Osteoblast (primary cell): Measurements from ENCODE around the gene RCSD1. TPM values are rescaled to one million over a fixed set of nuclear protein-coding genes. Genes with fewer than 3 reads are reported as not detected.

Experiments
- DNase-seq: peaks from one replicate; pipeline ENCODE4 v3.0.0; 2011; ENCODE audit warnings: low spot score, mixed read lengths; ENCODE audit not compliant: insufficient read length; ENCODE audit errors: missing footprints
- H2AFZ ChIP-seq: 2 replicates; pipeline ENCODE4 v1.6.0; 2011; ENCODE audit warnings: mild to moderate bottlenecking, low read length
- H3K27ac ChIP-seq: 2 replicates; pipeline ENCODE4 v1.5.1; 2011; ENCODE audit warnings: mild to moderate bottlenecking, low read depth, low read length, moderate library complexity
- H3K27me3 ChIP-seq: 2 replicates; pipeline ENCODE4 v1.6.0; 2012; ENCODE audit warnings: mild to moderate bottlenecking, control low read depth, inconsistent platforms, low read length, moderate library complexity; ENCODE audit not compliant: insufficient read depth
- H3K36me3 ChIP-seq: 2 replicates; pipeline ENCODE4 v1.5.1; 2011; ENCODE audit warnings: mild to moderate bottlenecking, low read length, control low read depth, moderate library complexity; ENCODE audit not compliant: insufficient read depth
- H3K4me1 ChIP-seq: 2 replicates; pipeline ENCODE4 v1.5.1; 2011; ENCODE audit warnings: mild to moderate bottlenecking, low read length, control low read depth, moderate library complexity; ENCODE audit not compliant: insufficient read depth
- H3K4me2 ChIP-seq: 2 replicates; pipeline ENCODE4 v1.6.0; 2011; ENCODE audit warnings: mild to moderate bottlenecking, low read length; ENCODE audit not compliant: insufficient read depth
- H3K4me3 ChIP-seq: fragments of 200-600 bp; sonication (generic); 3 replicates; pipeline ENCODE4 v1.5.1; 2012; ENCODE audit warnings: mild to moderate bottlenecking, low read length, inconsistent platforms; ENCODE audit not compliant: insufficient read depth
- H3K79me2 ChIP-seq: 2 replicates; pipeline ENCODE4 v1.6.0; 2012; ENCODE audit warnings: mild to moderate bottlenecking, low read length, control low read depth, inconsistent platforms; ENCODE audit not compliant: insufficient read depth
- H3K9me3 ChIP-seq: 2 replicates; pipeline ENCODE4 v1.5.1; 2011; ENCODE audit warnings: low read depth, low read length, control low read depth
- H4K20me1 ChIP-seq: 2 replicates; pipeline ENCODE4 v1.6.0; 2012; ENCODE audit warnings: mild to moderate bottlenecking, low read length, control low read depth; ENCODE audit not compliant: insufficient read depth
- CTCF ChIP-seq: IDR thresholded peaks from 2 replicates; pipeline ENCODE4 v1.5.1; 2011; ENCODE audit warnings: mild to moderate bottlenecking, low read depth, low read length, moderate library complexity; ENCODE audit errors: extremely low read depth
- total RNA-seq: library from RNA; depleted of rRNA; stranded (reverse); fragments of >200 nt; gene quantifications from 2 replicates; pipeline ENCODE4 v1.2.3, GENCODE V29; 2012

Gene RCSD1
- total RNA-seq, 1 donor, result under 0.01 TPM

GRCh38 chr1:167744901-167745300 is 114.9 kb downstream of the RCSD1 start:
- Histone ChIP-seq H4K20me1 (peaks cover 52% of the 10 kb centered on the region), H3K27ac (no peak overlapping the region), H3K4me1 (peaks cover 46% of the 10 kb centered on the region), H3K4me2 (no peak overlapping the region), H3K4me3 (no peak overlapping the region), H3K79me2 (peaks cover 97% of the 10 kb centered on the region), H3K9me3 (no peaks in the 10 kb centered on the region), H3K27me3 (no peaks in the 10 kb centered on the region), H2AFZ (no peak overlapping the region), H3K36me3 (no peaks in the 10 kb centered on the region)
- no peak for DNase-seq
- TF ChIP-seq CTCF, result no peak

GRCh38 chr1:167746013-167746672 is 116.1 kb downstream of the RCSD1 start:
- H3K79me2 ChIP-seq, result peaks cover 97% of the 10 kb centered on the region
- H3K4me1 ChIP-seq, result peaks cover 51% of the 10 kb centered on the region
- peaks cover 44% of the 10 kb centered on the region for H4K20me1 ChIP-seq

GRCh38 chr1:167746988-167747655 is 117.1 kb downstream of the RCSD1 start:
- Histone ChIP-seq H3K79me2 (peaks cover 94% of the 10 kb centered on the region), H3K4me2 (no peak overlapping the region), H3K27ac (no peak overlapping the region), H2AFZ (no peak overlapping the region), H3K36me3 (no peaks in the 10 kb centered on the region), H3K27me3 (no peaks in the 10 kb centered on the region), H3K4me3 (no peak overlapping the region), H3K9me3 (no peaks in the 10 kb centered on the region), H4K20me1 (peaks cover 38% of the 10 kb centered on the region), H3K4me1 (peaks cover 56% of the 10 kb centered on the region)
- no peak for DNase-seq
- no peak for TF ChIP-seq CTCF

More at GRCh38 chr1:167746013-167746672, 116.1 kb downstream of the RCSD1 start:
- Histone ChIP-seq H3K27ac (no peak overlapping the region), H3K4me3 (no peak overlapping the region), H3K4me2 (no peak overlapping the region), H2AFZ (no peak overlapping the region), H3K27me3 (no peaks in the 10 kb centered on the region), H3K9me3 (no peaks in the 10 kb centered on the region), H3K36me3 (no peaks in the 10 kb centered on the region)
- DNase-seq, result no peak
- no peak for TF ChIP-seq CTCF

GRCh38 chr1:167747988-167748387 is 118.0 kb downstream of the RCSD1 start:
- Histone ChIP-seq H3K27me3 (no peaks in the 10 kb centered on the region), H3K36me3 (no peaks in the 10 kb centered on the region), H3K79me2 (peaks cover 94% of the 10 kb centered on the region), H3K4me1 (peaks cover 62% of the 10 kb centered on the region), H3K4me3 (no peak overlapping the region), H4K20me1 (peaks cover 38% of the 10 kb centered on the region), H3K27ac (no peak overlapping the region), H2AFZ (no peak overlapping the region), H3K9me3 (no peaks in the 10 kb centered on the region), H3K4me2 (no peak overlapping the region)
- DNase-seq, result no peak
- no peak for TF ChIP-seq CTCF
